AG09309 (cell line): Measurements from ENCODE around the gene TANGO6.

Experiments
- DNase-seq: peaks from one replicate; pipeline ENCODE4 v3.0.0-alpha.2; 2010; ENCODE audit warnings: low read depth
- H3K4me3 ChIP-seq: 2 replicates; pipeline ENCODE4 v1.5.1; 2011; ENCODE audit warnings: mild to moderate bottlenecking, low read depth, low read length, moderate library complexity; ENCODE audit not compliant: control insufficient read depth
- TF ChIP-seq, protein P1 (sequence below): IDR thresholded peaks from 2 replicates; pipeline ENCODE4 v1.5.1; 2011; ENCODE audit warnings: mild to moderate bottlenecking, low read depth, low read length, inconsistent platforms; ENCODE audit not compliant: insufficient read depth, control insufficient read depth; ENCODE audit errors: missing control alignments

TANGO6 gene

GRCh38 chr16:69005641-69006355 is 162.5 kb downstream of the TANGO6 start:
- H3K4me3 ChIP-seq: no peak overlapping the region
- TF ChIP-seq, protein P1, sequence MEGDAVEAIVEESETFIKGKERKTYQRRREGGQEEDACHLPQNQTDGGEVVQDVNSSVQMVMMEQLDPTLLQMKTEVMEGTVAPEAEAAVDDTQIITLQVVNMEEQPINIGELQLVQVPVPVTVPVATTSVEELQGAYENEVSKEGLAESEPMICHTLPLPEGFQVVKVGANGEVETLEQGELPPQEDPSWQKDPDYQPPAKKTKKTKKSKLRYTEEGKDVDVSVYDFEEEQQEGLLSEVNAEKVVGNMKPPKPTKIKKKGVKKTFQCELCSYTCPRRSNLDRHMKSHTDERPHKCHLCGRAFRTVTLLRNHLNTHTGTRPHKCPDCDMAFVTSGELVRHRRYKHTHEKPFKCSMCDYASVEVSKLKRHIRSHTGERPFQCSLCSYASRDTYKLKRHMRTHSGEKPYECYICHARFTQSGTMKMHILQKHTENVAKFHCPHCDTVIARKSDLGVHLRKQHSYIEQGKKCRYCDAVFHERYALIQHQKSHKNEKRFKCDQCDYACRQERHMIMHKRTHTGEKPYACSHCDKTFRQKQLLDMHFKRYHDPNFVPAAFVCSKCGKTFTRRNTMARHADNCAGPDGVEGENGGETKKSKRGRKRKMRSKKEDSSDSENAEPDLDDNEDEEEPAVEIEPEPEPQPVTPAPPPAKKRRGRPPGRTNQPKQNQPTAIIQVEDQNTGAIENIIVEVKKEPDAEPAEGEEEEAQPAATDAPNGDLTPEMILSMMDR: no peak
- DNase-seq: no peak

GRCh38 chr16:69012906-69013305 is 169.6 kb downstream of the TANGO6 start:
- DNase-seq: no peak
- TF ChIP-seq, protein P1: no peak

GRCh38 chr16:69013991-69014390 is 170.7 kb downstream of the TANGO6 start:
- H3K4me3 ChIP-seq: no peak overlapping the region
- no peak for DNase-seq
- TF ChIP-seq, protein P1: no peak

More at GRCh38 chr16:69012906-69013305, 169.6 kb downstream of the TANGO6 start:
- H3K4me3 ChIP-seq: no peak overlapping the region

- no peak for DNase-seq
- TF ChIP-seq, protein P1: no peak
- H3K4me3 ChIP-seq: no peak overlapping the region
Observed at GRCh38 chr16:69014811-69015210, 171.5 kb downstream of the TANGO6 start.

DNA sequence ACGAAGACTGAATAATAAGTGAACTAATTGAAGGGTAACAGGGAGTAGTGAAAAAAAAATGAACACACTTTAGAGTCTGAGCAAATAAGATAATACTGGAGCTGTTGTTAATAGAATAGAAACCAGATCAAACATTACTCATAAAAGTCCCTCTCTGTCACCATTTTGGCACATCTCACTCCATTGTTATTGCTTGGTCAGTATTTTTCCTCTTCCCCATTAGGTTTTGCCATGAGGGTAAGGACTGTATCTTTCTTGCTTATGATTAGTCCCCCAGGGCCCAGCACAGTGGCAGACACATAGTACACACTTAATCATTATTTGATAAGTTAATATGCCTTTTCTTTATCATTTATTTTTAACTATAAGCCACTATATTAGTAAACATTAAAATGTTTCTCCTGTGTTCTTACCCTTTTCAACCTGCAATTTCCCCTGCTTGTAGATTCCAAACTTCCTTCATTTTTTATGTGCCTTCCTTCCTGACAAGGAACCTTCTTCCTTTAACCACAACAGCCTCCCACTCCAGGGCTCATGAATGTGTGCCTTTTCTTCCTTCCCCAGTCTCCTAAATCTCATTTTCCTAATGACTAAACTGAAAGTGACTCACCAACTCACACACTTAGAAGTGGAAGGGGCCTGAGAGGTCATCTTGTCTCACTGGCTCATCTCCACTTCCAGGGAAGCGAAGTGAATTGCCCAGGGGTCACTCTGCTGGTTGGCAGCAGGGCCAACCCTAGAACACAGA is 173.9 kb downstream of the TANGO6 start:
- TF ChIP-seq, protein P1: no peak
- peak; percentile 8 for DNase-seq

DNA sequence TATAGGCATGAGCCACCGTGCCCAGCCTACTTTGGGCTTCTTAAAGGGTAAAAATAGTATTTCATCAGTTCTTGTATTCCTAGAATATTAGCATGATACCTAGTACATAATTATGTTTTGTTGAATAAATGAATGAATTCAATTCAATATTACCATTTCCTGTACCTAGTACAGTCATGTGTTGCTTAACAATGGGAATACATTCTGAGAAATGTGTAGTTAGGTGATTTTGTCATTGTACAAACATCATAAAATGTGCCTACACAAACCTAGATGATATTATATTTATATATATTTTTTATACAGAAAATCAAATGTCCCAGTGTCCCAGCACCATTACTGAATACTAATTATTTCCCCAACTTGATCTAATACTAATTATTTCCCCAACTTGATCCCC is 176.5 kb downstream of the TANGO6 start:
- no peak overlapping the region for H3K4me3 ChIP-seq
- no peak for DNase-seq
- TF ChIP-seq, protein P1: no peak

More for the DNA sequence above, 173.9 kb downstream of the TANGO6 start:
- no peak overlapping the region for H3K4me3 ChIP-seq
